B cell (primary cell): ENCODE data around the gene DNAJC7. TPM values are rescaled to one million over a fixed set of nuclear protein-coding genes. Genes with fewer than 3 reads are reported as not detected.

Experiments used
- ATAC-seq: fragments of 200-7000 bp; cut with Tn5 transposase; one replicate; pipeline ENCODE4 v1.10.0; 2021; ENCODE audit warnings: low read depth, mild to moderate bottlenecking, moderate number of reproducible peaks, moderate library complexity
- CTCF ChIA-PET: fragments of 350-600 bp; sonication (Branson Sonifier 250); formaldehyde crosslinking; loops from one replicate; lab custom pipeline; 2021; ENCODE audit warnings: antibody characterized with exemption, inconsistent platforms; lab: Charles Lee
- POLR2A ChIA-PET: fragments of 350-600 bp; sonication (Branson Sonifier 250); formaldehyde crosslinking; loops from one replicate; lab custom pipeline; 2021; ENCODE audit warnings: antibody characterized with exemption; lab: Charles Lee
- DNase-seq: peaks from one replicate; pipeline ENCODE4 v3.0.0; 2013
- H2AFZ ChIP-seq: 2 replicates; pipeline ENCODE4 v1.6.1; 2012; ENCODE audit warnings: mild to moderate bottlenecking, low read depth, low read length; ENCODE audit not compliant: insufficient read depth, poor library complexity, severe bottlenecking
- H3K27ac ChIP-seq, 2 donors: 1 replicate in 1 of 2; 2 replicates in 1 of 2; pipeline ENCODE4 v1.5.1; 2012 to 2013; ENCODE audit warnings: low read length in 2 of 2, mild to moderate bottlenecking in 2 of 2, moderate library complexity in 1 of 2
- H3K27me3 ChIP-seq, 4 experiments: fragments of 200-600 bp in 1 of 4; sonication (generic) in 1 of 4; replicated peaks in 1 of 4; 1 replicate in 2 of 4; 2 replicates in 2 of 4; pipeline versions ENCODE4 v1.6.1 to v1.7.0; 2013 to 2016; ENCODE audit warnings: low read length in 3 of 4, mild to moderate bottlenecking in 2 of 4, mixed read lengths in 1 of 4, moderate library complexity in 1 of 4; ENCODE audit not compliant: insufficient read depth in 4 of 4, control insufficient read depth in 3 of 4; ENCODE audit errors: control extremely low read depth in 1 of 4
- H3K36me3 ChIP-seq, 2 experiments: replicated peaks in 1 of 2; 1 replicate in 1 of 2; 2 replicates in 1 of 2; pipeline versions ENCODE4 v1.6.1 to v1.7.1; 2013; ENCODE audit warnings: low read length in 1 of 2; ENCODE audit not compliant: insufficient read depth in 2 of 2, control insufficient read depth in 1 of 2; ENCODE audit errors: control extremely low read depth in 1 of 2, extremely low read depth in 1 of 2
- H3K4me1 ChIP-seq, 2 donors: fragments of 200-600 bp in 1 of 2; sonication (generic) in 1 of 2; 1 replicate in 1 of 2; 2 replicates in 1 of 2; pipeline versions ENCODE4 v1.5.1 to v1.6.1; 2013 to 2017; ENCODE audit warnings: low read length in 2 of 2; ENCODE audit not compliant: control insufficient read depth in 2 of 2, insufficient read depth in 2 of 2
- H3K4me2 ChIP-seq: replicated peaks from 2 replicates; pipeline ENCODE3; 2012; ENCODE audit warnings: mild to moderate bottlenecking, low read depth, low read length; ENCODE audit not compliant: poor library complexity, severe bottlenecking
- H3K4me3 ChIP-seq, 5 experiments: fragments of 200-600 bp in 1 of 5; sonication (generic) in 1 of 5; 1 replicate in 3 of 5; 2 replicates in 2 of 5; pipeline versions ENCODE4 v1.5.1 to v1.7.0; 2011 to 2016; ENCODE audit warnings: low read length in 4 of 5, mild to moderate bottlenecking in 4 of 5, low read depth in 2 of 5, control low read depth in 1 of 5, moderate library complexity in 1 of 5; ENCODE audit not compliant: insufficient read depth in 1 of 5; ENCODE audit errors: control extremely low read depth in 1 of 5, extremely low read depth in 1 of 5
- H3K79me2 ChIP-seq: fragments of 200-600 bp; sonication (generic); one replicate; pipeline ENCODE4 v1.6.0; 2016; ENCODE audit warnings: low read length; ENCODE audit not compliant: control insufficient read depth, insufficient read depth
- H3K9ac ChIP-seq: fragments of 200-600 bp; sonication (generic); 2 replicates; pipeline ENCODE4 v1.6.1; 2017; ENCODE audit warnings: mild to moderate bottlenecking, low read length, moderate library complexity
- H3K9me3 ChIP-seq, 3 donors: one replicate each; pipeline versions ENCODE4 v1.6.1 to v1.7.1; 2013; ENCODE audit warnings: low read length in 2 of 3; ENCODE audit not compliant: control insufficient read depth in 2 of 3, insufficient read depth in 1 of 3; ENCODE audit errors: control extremely low read depth in 1 of 3
- H4K20me1 ChIP-seq: 2 replicates; pipeline ENCODE4 v1.6.0; 2012; ENCODE audit warnings: mild to moderate bottlenecking, low read length; ENCODE audit not compliant: insufficient read depth, control insufficient read depth, poor library complexity, severe bottlenecking
- H3K27ac Mint-ChIP-seq: one replicate; pipeline ENCODE4 v1.8.0; 2021; ENCODE audit warnings: mixed read lengths
- H3K27me3 Mint-ChIP-seq: one replicate; pipeline ENCODE4 v1.8.0; 2021; ENCODE audit warnings: mixed read lengths
- H3K4me1 Mint-ChIP-seq: one replicate; pipeline ENCODE4 v1.8.0; 2021; ENCODE audit warnings: mixed read lengths
- H3K4me3 Mint-ChIP-seq: one replicate; pipeline ENCODE4 v1.8.0; 2021; ENCODE audit warnings: mixed read lengths
- H3K9me3 Mint-ChIP-seq: one replicate; pipeline ENCODE4 v1.8.0; 2022; ENCODE audit warnings: mixed read lengths; ENCODE audit not compliant: insufficient read depth
- CTCF ChIP-seq: fragments of 200-600 bp; IDR thresholded peaks from one replicate; pipeline ENCODE4 v1.8.0; 2022; ENCODE audit warnings: antibody characterized with exemption, mild to moderate bottlenecking
- EZH2 ChIP-seq: IDR thresholded peaks from 2 replicates; pipeline ENCODE4 v1.6.1; 2012; ENCODE audit warnings: borderline replicate concordance, low read depth, mild to moderate bottlenecking, moderate library complexity, low read length; ENCODE audit not compliant: insufficient read depth, poor library complexity, severe bottlenecking
- WGBS: methylation state at CpG from one replicate; pipeline ENCODE4 v1.1.5; 2013; ENCODE audit warnings: missing lambda C conversion rate; ENCODE audit not compliant: insufficient coverage; 5-methylcytosine and 5-hydroxymethylcytosine counted together
- intact Hi-C: fragments of 100-400 bp; cut with micrococcal nuclease; formaldehyde crosslinking; loops from one replicate; pipeline ENCODE4 v1.10.0; 2022
- polyA plus RNA-seq: library from polyadenylated mRNA; depleted of rRNA; stranded (reverse); fragments of >200 nt; gene quantifications from 2 replicates; pipeline ENCODE4 v1.2.3, GENCODE V29; 2012
- total RNA-seq, 2 donors: library from RNA; stranded (reverse); fragments of 120-200 nt in 1 of 2; gene quantifications; 1 replicate in 1 of 2; 2 replicates in 1 of 2; pipeline versions ENCODE4 v1.2.3 to v1.2.4, GENCODE V29; 2013 to 2022

DNAJC7 gene
- total and polyA plus RNA-seq, 2 donors (not counting 1 experiment from before 2014, with no cell fraction given), result 22.0 to 152 TPM

DNA sequence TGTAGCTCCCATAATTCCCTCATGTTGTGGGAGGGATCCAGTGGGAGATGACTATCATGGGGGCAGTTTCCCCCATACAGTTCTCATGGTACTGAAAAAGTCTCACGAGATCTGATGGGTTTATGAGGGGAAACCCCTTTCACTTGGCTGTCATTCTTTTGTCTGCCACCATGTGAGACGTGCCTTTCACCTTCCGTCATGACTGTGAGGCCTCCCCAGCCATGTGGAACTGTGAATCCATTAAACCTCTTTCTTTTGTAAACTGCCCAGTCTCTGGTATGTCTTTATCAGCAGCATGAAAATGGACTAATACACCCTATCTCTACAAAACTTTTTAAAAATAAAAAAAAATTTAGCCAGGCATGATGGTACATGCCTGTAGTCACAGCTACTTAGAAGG, 39.4 kb upstream of the DNAJC7 start:
- Histone ChIP-seq H3K27me3 (peaks cover 0 to 8% (median 0%) of the 10 kb centered on the region in 4 experiments), H3K36me3 (no peaks in the 10 kb centered on the region), H3K27ac (no peak overlapping the region), H3K79me2 (no peaks in the 10 kb centered on the region), H3K4me3 (no peak overlapping the region), H3K9ac (no peak overlapping the region), H3K4me1 (no peaks in the 10 kb centered on the region), H3K4me2 (no peak overlapping the region), H2AFZ (no peak overlapping the region), H4K20me1 (no peaks in the 10 kb centered on the region), H3K9me3 (peaks cover 0 to 19% (median 0%) of the 10 kb centered on the region in 3 donors)
- DNase-seq, result no peak
- WGBS, result 39% methylated on average over 2 of the region's 3 CpGs
- intact Hi-C loops, result no loop called here
- ATAC-seq, result no peak
- Mint-ChIP-seq H3K27me3 (peaks cover 23% of the 10 kb centered on the region), H3K4me1 (no peaks in the 10 kb centered on the region), H3K27ac (no peak overlapping the region), H3K4me3 (no peak overlapping the region), H3K9me3 (no peaks in the 10 kb centered on the region)
- CTCF ChIA-PET, result interaction anchor here (0.8 to 1.6 kb wide), 2 partner anchors 10 to 59 kb away, joined by 3 to 4 read pairs; no protein-coding TSS in a partner anchor
- POLR2A ChIA-PET, result no interaction called here
- TF ChIP-seq EZH2 (no peak), CTCF (no peak)

- Histone ChIP-seq H3K36me3 (no peaks in the 10 kb centered on the region), H3K79me2 (no peaks in the 10 kb centered on the region), H3K4me2 (no peak overlapping the region), H3K4me3 (no peak overlapping the region), H3K9ac (no peak overlapping the region), H3K27ac (no peak overlapping the region), H4K20me1 (no peaks in the 10 kb centered on the region), H3K27me3 (peaks cover 0 to 8% (median 0%) of the 10 kb centered on the region in 4 experiments), H3K4me1 (peaks cover 2 to 5% of the 10 kb centered on the region in 2 donors), H3K9me3 (peaks cover 0 to 19% (median 0%) of the 10 kb centered on the region in 3 donors), H2AFZ (no peak overlapping the region)
- intact Hi-C loops, result no loop called here
- TF ChIP-seq EZH2 (no peak), CTCF (no peak)
- CTCF ChIA-PET, result interaction anchor here (0.6 to 1.6 kb wide), 2 partner anchors 30 to 72 kb away, joined by 3 to 4 read pairs; no protein-coding TSS in a partner anchor
- 88% methylated on average over 5 of the region's 6 CpGs for WGBS
- no peak for ATAC-seq
- POLR2A ChIA-PET, result no interaction called here
- no peak overlapping the region for H3K27ac Mint-ChIP-seq
- no peak overlapping the region for H3K4me3 Mint-ChIP-seq
- H3K27me3 Mint-ChIP-seq, result peaks cover 34% of the 10 kb centered on the region
- H3K4me1 Mint-ChIP-seq, result peaks cover 5% of the 10 kb centered on the region
- no peaks in the 10 kb centered on the region for H3K9me3 Mint-ChIP-seq
- no peak for DNase-seq
Measured at GRCh38 chr17:42055496-42055895, 38.3 kb upstream of the DNAJC7 start.
